ENCODE results near the gene ZNF839.

The ZNF839 gene

DNA sequence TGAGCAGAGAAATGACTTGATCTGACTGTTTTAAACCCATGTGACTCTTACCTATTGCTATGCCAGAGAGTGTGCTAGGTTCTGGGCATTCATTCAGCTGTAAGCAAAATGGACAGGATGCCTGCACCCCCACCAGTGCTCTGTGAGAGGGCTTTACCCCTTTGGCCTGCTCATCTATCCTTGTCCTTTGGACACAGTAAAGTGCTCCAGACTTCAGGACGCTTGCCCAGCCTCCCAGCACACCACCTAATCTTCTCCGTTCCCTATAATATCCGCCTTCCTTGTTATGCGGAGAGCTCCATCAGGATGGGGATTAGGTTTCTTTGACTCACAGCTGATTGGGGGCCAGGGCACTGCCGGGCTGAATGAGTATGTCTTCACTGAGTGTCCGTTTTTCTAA lies 4.4 kb upstream of the ZNF839 start:
- H3K27ac ChIP-seq (ENCODE audit: low read depth, low read length) = no peak overlapping the region
- H3K4me1 ChIP-seq (ENCODE audit: insufficient read depth, low read length) = peaks cover 6% of the 10 kb centered on the region; the same call in 1 of the 2 replicates
- H3K36me3 ChIP-seq (ENCODE audit: insufficient read depth, low read length) = no peaks in the 10 kb centered on the region
- 60% methylated on average over 6 of the region's 6 CpGs for WGBS
- no peak overlapping the region for H3K9ac ChIP-seq (ENCODE audit: low read depth, low read length)
- H3K27me3 ChIP-seq (ENCODE audit: insufficient read depth, low read length) = peaks cover 13% of the 10 kb centered on the region
- H3K4me3 ChIP-seq (ENCODE audit: low read length) = no peak overlapping the region; the same call in 1 of the 2 replicates
- no peaks in the 10 kb centered on the region for H3K9me3 ChIP-seq (ENCODE audit: insufficient read depth, low read depth, low read length)

DNA sequence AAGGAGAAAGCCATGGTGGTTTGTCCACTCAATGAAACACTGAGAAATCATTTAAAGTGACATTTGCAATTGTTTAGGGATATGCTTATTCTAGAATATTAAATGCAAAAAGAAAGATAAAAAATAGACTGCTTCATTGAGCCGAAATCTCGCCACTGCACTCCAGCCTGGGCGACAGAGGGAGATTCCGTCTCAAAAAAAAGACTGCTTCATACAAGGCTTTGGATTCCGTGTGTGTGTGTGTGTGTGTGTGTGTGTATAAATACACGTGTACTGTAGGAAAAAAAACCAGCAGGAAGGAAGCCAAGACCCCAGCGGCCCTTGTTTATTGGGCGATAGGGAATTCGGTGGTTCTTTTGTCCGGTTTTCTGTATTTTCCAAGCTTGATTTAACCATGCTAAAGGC lies 3.2 kb upstream of the ZNF839 start:
- H3K36me3 ChIP-seq (ENCODE audit: insufficient read depth, low read length) = no peaks in the 10 kb centered on the region
- H3K9ac ChIP-seq (ENCODE audit: low read depth, low read length) = peak overlapping the region; percentile 73
- peak overlapping the region; percentile 87 for H3K4me3 ChIP-seq (ENCODE audit: low read length)
- H3K9me3 ChIP-seq (ENCODE audit: insufficient read depth, low read depth, low read length) = no peaks in the 10 kb centered on the region
- peaks cover 13% of the 10 kb centered on the region for H3K27me3 ChIP-seq (ENCODE audit: insufficient read depth, low read length)
- peak overlapping the region; percentile 68 for H3K27ac ChIP-seq (ENCODE audit: low read depth, low read length)
- peaks cover 10% of the 10 kb centered on the region; the same call in 1 of the 2 replicates for H3K4me1 ChIP-seq (ENCODE audit: insufficient read depth, low read length)
- 23% methylated on average over 10 of the region's 10 CpGs for WGBS

DNA sequence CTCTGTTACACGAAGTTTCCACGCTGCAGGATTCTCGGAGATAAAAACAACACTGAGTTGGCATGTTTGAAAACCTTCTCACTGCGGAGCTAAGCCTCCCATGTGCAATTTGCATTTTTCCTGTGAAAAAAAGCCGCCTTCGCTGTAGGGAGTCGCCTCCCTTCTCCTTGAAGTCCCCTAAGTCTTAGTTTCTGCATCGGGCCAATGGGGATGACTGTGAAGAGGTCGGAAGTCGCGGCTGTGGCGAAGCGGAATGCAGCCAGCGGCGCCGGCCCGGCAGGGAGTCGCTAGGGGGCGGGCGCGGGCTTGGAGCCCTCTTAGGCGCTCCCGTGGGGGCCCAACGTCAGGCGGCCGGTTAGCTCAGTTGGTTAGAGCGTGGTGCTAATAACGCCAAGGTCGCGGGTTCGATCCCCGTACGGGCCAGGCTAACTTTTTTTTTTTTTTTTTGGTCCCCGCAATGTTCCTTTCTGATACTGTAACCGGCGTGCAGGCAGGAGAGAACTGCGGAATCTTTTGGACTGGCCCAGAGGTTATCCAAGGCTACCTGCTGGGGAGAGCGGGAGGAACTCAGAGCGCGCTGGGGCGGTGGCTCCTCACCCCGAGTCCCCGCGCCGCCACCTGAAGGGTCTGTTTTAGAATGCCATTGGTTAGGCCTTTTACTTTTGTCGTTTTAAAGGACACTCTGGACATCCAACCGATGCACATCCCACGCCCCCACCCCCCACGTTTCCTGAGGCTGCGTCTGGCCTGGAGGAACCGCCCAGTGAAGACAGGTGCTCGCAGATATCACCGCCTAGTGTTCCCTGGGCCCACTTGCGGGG lies 2.6 kb upstream of the ZNF839 start:
- H3K9ac ChIP-seq (ENCODE audit: low read depth, low read length) = peak overlapping the region; percentile 73
- WGBS = 1% methylated on average over 54 of the region's 54 CpGs
- no peaks in the 10 kb centered on the region for H3K9me3 ChIP-seq (ENCODE audit: insufficient read depth, low read depth, low read length)
- H3K27ac ChIP-seq (ENCODE audit: low read depth, low read length) = peak overlapping the region; percentile 76
- no peaks in the 10 kb centered on the region for H3K36me3 ChIP-seq (ENCODE audit: insufficient read depth, low read length)
- H3K27me3 ChIP-seq (ENCODE audit: insufficient read depth, low read length) = peaks cover 13% of the 10 kb centered on the region
- peaks cover 10% of the 10 kb centered on the region; the same call in 1 of the 2 replicates for H3K4me1 ChIP-seq (ENCODE audit: insufficient read depth, low read length)
- peak overlapping the region; percentile 87 for H3K4me3 ChIP-seq (ENCODE audit: low read length)

GRCh38 chr14:102317564-102318248 lies 1.8 kb upstream of the ZNF839 start:
- Histone ChIP-seq H3K36me3 (ENCODE audit: insufficient read depth, low read length) (peaks cover 3% of the 10 kb centered on the region; the same call in 1 of the 2 replicates), H3K4me3 (ENCODE audit: low read length) (peak overlapping the region; percentile 87), H3K4me1 (ENCODE audit: insufficient read depth, low read length) (peaks cover 10% of the 10 kb centered on the region; the same call in 1 of the 2 replicates), H3K27me3 (ENCODE audit: insufficient read depth, low read length) (peaks cover 13% of the 10 kb centered on the region), H3K9me3 (ENCODE audit: insufficient read depth, low read depth, low read length) (no peaks in the 10 kb centered on the region), H3K9ac (ENCODE audit: low read depth, low read length) (peak overlapping the region; percentile 70), H3K27ac (ENCODE audit: low read depth, low read length) (peak overlapping the region; percentile 76; the same call in 1 of the 2 replicates)
- WGBS = 69% methylated on average over 12 of the region's 12 CpGs

GRCh38 chr14:102318781-102319276 lies 717 bp upstream of the ZNF839 start:
- peak overlapping the region; percentile 96 for H3K4me3 ChIP-seq (ENCODE audit: low read length)
- WGBS = 93% methylated on average over 10 of the region's 15 CpGs
- no peaks in the 10 kb centered on the region for H3K9me3 ChIP-seq (ENCODE audit: insufficient read depth, low read depth, low read length)
- H3K27me3 ChIP-seq (ENCODE audit: insufficient read depth, low read length) = peaks cover 13% of the 10 kb centered on the region
- H3K36me3 ChIP-seq (ENCODE audit: insufficient read depth, low read length) = peaks cover 3% of the 10 kb centered on the region; the same call in 1 of the 2 replicates
- peaks cover 10% of the 10 kb centered on the region; the same call in 1 of the 2 replicates for H3K4me1 ChIP-seq (ENCODE audit: insufficient read depth, low read length)
- no peak overlapping the region for H3K27ac ChIP-seq (ENCODE audit: low read depth, low read length)
- H3K9ac ChIP-seq (ENCODE audit: low read depth, low read length) = peak overlapping the region; percentile 86

DNA sequence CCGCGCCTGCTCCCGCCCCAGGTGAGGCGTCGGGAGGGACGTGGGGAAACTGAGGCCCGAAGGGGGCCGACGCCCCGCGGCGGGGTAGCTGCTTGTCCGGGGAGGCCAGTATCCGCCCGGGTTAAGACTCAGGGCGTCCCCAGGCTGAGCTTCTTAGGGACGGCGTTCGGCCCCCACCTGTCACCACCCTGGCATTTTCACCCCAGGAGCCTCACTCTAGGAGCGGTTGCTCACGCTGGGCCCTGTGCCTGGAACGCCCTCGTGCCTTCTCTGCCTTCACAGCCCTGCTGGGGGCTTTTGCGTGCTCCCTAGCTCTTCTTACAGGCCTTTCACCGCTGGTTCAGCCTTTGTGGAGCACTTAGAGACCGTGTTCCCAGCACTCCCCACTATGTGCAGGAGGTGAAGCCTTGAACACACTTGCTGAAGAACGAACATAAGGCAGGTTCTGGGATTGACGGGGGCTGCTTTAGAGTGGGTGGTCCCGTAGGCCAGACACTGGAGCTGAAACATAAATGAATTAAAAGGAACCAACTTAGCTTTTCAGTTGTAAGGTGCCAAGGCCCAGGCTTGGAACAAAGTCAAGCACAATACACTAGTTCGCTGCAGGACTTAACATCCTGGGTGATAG lies 601 bp downstream of the ZNF839 start:
- Histone ChIP-seq H3K36me3 (ENCODE audit: insufficient read depth, low read length) (peaks cover 3% of the 10 kb centered on the region; the same call in 1 of the 2 replicates), H3K27ac (ENCODE audit: low read depth, low read length) (no peak overlapping the region), H3K27me3 (ENCODE audit: insufficient read depth, low read length) (peaks cover 4% of the 10 kb centered on the region), H3K4me1 (ENCODE audit: insufficient read depth, low read length) (peaks cover 10% of the 10 kb centered on the region; the same call in 1 of the 2 replicates), H3K9ac (ENCODE audit: low read depth, low read length) (peak overlapping the region; percentile 86), H3K9me3 (ENCODE audit: insufficient read depth, low read depth, low read length) (no peaks in the 10 kb centered on the region), H3K4me3 (ENCODE audit: low read length) (peak overlapping the region; percentile 96)
- WGBS = 9% methylated on average over 30 of the region's 30 CpGs

DNA sequence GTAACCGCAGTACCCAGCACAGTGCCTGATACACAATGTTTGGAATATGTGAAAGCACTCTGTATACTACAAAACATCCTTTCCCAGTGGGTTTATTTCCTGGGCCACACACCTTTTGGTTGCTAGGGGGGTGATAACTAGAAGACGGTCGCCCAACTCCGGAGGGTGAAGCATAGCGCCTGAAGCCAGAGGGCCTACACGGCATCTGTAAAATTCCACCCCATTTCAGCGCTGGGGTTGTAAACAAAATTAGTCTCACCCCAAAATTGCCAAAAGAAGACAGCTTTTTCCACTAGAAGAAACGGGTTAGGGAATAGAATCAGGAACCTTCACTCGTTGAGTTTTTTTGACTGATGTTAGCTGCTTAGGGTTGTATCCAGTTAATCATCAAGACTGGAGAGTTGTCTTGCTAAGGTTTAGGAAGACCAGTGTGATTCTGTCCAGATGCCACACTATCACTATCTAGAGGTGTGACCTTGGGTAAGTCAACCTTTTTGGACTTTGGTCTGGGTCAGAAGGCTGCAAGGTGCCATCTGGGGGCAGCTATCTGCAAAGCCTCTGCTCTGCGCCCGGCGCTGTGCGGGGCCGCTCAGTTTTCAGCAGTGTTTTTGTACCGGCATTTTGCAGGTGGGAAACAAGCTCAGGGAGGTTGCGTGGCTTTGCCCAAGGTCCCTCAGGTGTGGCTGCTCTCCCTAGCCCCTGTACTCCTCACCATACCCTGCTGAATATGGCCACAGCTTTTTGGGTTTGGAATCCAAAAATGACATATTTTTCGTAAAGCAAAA lies 1.3 kb downstream of the ZNF839 start:
- WGBS = 96% methylated on average over 17 of the region's 17 CpGs
- Histone ChIP-seq H3K9ac (ENCODE audit: low read depth, low read length) (0 out of 2 replicates have a peak overlapping the region, but pooled peaks have one; percentile 86), H3K4me3 (ENCODE audit: low read length) (peak overlapping the region; percentile 96), H3K4me1 (ENCODE audit: insufficient read depth, low read length) (peaks cover 10% of the 10 kb centered on the region; the same call in 1 of the 2 replicates), H3K36me3 (ENCODE audit: insufficient read depth, low read length) (peaks cover 3% of the 10 kb centered on the region; the same call in 1 of the 2 replicates), H3K27me3 (ENCODE audit: insufficient read depth, low read length) (no peaks in the 10 kb centered on the region), H3K27ac (ENCODE audit: low read depth, low read length) (no peak overlapping the region), H3K9me3 (ENCODE audit: insufficient read depth, low read depth, low read length) (no peaks in the 10 kb centered on the region)

GRCh38 chr14:102321456-102322422 lies 2.2 kb downstream of the ZNF839 start:
- WGBS = 95% methylated on average over 12 of the region's 12 CpGs
- Histone ChIP-seq H3K4me3 (ENCODE audit: low read length) (no peak overlapping the region), H3K27me3 (ENCODE audit: insufficient read depth, low read length) (no peaks in the 10 kb centered on the region), H3K27ac (ENCODE audit: low read depth, low read length) (no peak overlapping the region), H3K9me3 (ENCODE audit: insufficient read depth, low read depth, low read length) (no peaks in the 10 kb centered on the region), H3K4me1 (ENCODE audit: insufficient read depth, low read length) (0 out of 2 replicates have a peak, but pooled peaks cover 4% of the 10 kb centered on the region), H3K36me3 (ENCODE audit: insufficient read depth, low read length) (peaks cover 3% of the 10 kb centered on the region; the same call in 1 of the 2 replicates), H3K9ac (ENCODE audit: low read depth, low read length) (no peak overlapping the region)

- H3K36me3 ChIP-seq (ENCODE audit: insufficient read depth, low read length) = peaks cover 3% of the 10 kb centered on the region; the same call in 1 of the 2 replicates
- WGBS = 71% methylated on average over 8 of the region's 8 CpGs
- 0 out of 2 replicates have a peak, but pooled peaks cover 4% of the 10 kb centered on the region for H3K4me1 ChIP-seq (ENCODE audit: insufficient read depth, low read length)
- no peaks in the 10 kb centered on the region for H3K27me3 ChIP-seq (ENCODE audit: insufficient read depth, low read length)
- H3K9me3 ChIP-seq (ENCODE audit: insufficient read depth, low read depth, low read length) = no peaks in the 10 kb centered on the region
- no peak overlapping the region for H3K27ac ChIP-seq (ENCODE audit: low read depth, low read length)
- no peak overlapping the region for H3K9ac ChIP-seq (ENCODE audit: low read depth, low read length)
- H3K4me3 ChIP-seq (ENCODE audit: low read length) = no peak overlapping the region
Observed at GRCh38 chr14:102323102-102323501, 3.6 kb downstream of the ZNF839 start.
